LNCaP clone FGC (cell line): ENCODE data around the gene YES1.

Source experiments
- DNase-seq: peaks from one replicate; pipeline ENCODE4 v3.0.0-alpha.2; 2011; ENCODE audit warnings: low read depth
- H3K4me3 ChIP-seq: 2 replicates; pipeline ENCODE4 v1.5.1; 2011; ENCODE audit warnings: mild to moderate bottlenecking, low read depth, low read length, control low read depth
- CTCF ChIP-seq: IDR thresholded peaks from 2 replicates; pipeline ENCODE4 v1.5.1; 2012; ENCODE audit warnings: mild to moderate bottlenecking; ENCODE audit not compliant: control insufficient read depth, insufficient read depth; ENCODE audit errors: extremely low read depth

YES1 gene

DNA sequence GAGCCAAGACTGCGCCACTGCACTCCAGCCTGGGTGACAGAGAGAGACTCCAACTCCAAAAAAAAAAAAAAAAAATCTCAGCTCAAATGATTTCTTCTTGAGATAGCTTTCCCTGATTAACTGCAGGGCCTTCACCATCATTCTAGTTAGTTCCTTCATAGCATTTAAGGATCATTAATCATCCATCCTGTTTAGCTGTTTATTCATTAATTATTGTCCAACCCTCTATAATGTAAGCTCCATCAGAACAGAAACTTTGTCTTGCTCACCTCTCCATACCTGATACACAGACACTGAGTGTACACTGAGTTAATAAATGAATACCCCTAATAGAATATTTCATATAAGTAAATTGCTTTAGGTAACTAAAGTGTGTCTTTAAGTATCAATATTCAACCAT is 57.4 kb downstream of the YES1 start:
- no peak for DNase-seq
- TF ChIP-seq CTCF, result no peak
- no peak overlapping the region for H3K4me3 ChIP-seq

- DNase-seq, result no peak
- TF ChIP-seq CTCF, result no peak
- H3K4me3 ChIP-seq, result no peak overlapping the region
Observed at GRCh38 chr18:750456-750855, 61.6 kb downstream of the YES1 start.

- DNase-seq, result peak; percentile 46
- no peak for TF ChIP-seq CTCF
- no peak overlapping the region for H3K4me3 ChIP-seq
Observed at GRCh38 chr18:744832-745597, 67.0 kb downstream of the YES1 start.

GRCh38 chr18:741931-742512 is 70.0 kb downstream of the YES1 start:
- DNase-seq, result peak; percentile 23

DNA sequence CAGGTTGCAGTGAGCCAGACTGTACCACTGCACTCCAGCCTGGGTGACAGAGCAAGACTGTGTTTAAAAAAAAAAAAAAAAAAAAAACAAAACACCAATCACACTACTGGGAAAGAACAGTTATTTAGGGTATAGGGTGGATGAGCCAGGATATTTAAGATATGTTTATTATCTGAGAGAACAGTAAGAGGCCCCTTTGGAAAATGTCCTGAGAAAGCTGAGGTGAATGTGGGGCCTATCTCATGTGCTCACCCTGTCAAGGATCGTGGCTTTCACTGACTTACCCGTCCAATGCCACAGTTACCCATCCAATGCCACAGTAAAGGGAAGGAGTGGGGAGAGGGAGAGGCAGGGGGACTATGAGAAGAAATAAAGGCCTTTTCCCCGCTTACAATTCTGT is 79.7 kb downstream of the YES1 start:
- no peak overlapping the region for H3K4me3 ChIP-seq
- DNase-seq, result no peak
- TF ChIP-seq CTCF, result no peak

More at GRCh38 chr18:741931-742512, 70.0 kb downstream of the YES1 start:
- peak; percentile 74 for TF ChIP-seq CTCF
- no peak overlapping the region for H3K4me3 ChIP-seq

- no peak for DNase-seq
- H3K4me3 ChIP-seq, result no peak overlapping the region
- no peak for TF ChIP-seq CTCF
Observed at GRCh38 chr18:731185-731584, 80.9 kb downstream of the YES1 start.
